ENCODE measurements around the gene CR1L. TPM values are rescaled to one million over a fixed set of nuclear protein-coding genes. Genes with fewer than 3 reads are reported as not detected.

The CR1L gene
- total RNA-seq, 1 donor from 2014 or later: not detected

DNA sequence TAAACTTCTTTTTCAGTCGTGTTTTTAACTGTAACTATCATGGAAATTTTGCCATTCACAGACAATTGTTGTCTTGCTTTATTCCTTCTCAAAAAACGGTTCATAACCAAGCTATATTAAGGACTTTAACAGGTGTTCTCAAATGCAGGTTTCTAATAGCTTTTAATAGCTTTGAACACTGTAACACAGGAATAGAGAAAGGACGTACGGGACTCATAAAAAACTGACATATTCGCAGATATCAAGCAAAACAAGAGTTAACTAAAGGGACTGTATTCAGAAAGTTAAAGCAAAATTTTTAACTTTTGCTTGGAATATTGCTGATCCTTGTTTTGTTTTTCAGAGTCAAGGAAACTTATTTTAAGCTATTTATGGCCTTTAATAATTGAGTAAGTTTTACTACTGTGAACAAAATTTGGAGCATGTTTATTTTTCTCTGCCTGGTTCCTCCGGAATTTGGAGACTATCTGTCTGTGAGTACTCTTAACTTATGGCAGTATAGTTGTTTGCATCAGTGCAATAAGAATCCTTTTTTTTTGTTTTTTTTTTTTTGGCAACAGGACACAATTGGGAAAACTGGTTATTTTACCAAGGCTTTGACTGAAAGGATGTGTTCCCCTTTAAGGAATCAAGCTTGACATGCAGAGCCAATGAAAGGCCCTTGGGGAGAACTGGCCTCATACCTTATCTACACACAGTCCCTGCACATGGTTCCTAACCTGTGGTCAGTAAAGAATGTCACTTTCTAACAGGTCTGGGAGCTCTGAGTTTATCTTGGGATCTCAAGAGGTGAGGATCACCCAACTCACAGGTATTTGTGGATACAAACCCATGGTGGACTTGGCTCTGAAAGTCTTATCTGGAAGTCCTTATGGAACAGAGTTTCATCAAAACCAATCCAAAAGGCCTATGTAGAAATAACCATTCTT, 101.2 kb downstream of the CR1L start:
- Mint-ChIP-seq H3K9me3 (peaks cover 4% of the 10 kb centered on the region), H3K27me3 (ENCODE audit: insufficient read depth, low read depth) (no peaks in the 10 kb centered on the region), H3K36me3 (peaks cover 2% of the 10 kb centered on the region), H3K27ac (no peak overlapping the region), H3K4me1 (peaks cover 23% of the 10 kb centered on the region), H3K4me3 (no peak overlapping the region)
- Histone ChIP-seq H3K79me2 (ENCODE audit: low read depth) (no peaks in the 10 kb centered on the region), H3K9ac (no peak overlapping the region), H3K4me1 (no peaks in the 10 kb centered on the region), H3K36me3 (no peaks in the 10 kb centered on the region), H3K4me2 (no peak overlapping the region), H2AFZ (replicated peaks) (no peak overlapping the region), H3K9me3 (ENCODE audit: low read depth) (no peaks in the 10 kb centered on the region), H3K27me3 (no peaks in the 10 kb centered on the region), H3K4me3 (no peak overlapping the region), H3K27ac (no peak overlapping the region), H4K20me1 (ENCODE audit: low read depth) (no peaks in the 10 kb centered on the region), H3F3A (ENCODE audit: low read depth) (no peaks in the 10 kb centered on the region)
- DNase-seq (ENCODE audit: low spot score): no peak
- TF ChIP-seq, protein P1, sequence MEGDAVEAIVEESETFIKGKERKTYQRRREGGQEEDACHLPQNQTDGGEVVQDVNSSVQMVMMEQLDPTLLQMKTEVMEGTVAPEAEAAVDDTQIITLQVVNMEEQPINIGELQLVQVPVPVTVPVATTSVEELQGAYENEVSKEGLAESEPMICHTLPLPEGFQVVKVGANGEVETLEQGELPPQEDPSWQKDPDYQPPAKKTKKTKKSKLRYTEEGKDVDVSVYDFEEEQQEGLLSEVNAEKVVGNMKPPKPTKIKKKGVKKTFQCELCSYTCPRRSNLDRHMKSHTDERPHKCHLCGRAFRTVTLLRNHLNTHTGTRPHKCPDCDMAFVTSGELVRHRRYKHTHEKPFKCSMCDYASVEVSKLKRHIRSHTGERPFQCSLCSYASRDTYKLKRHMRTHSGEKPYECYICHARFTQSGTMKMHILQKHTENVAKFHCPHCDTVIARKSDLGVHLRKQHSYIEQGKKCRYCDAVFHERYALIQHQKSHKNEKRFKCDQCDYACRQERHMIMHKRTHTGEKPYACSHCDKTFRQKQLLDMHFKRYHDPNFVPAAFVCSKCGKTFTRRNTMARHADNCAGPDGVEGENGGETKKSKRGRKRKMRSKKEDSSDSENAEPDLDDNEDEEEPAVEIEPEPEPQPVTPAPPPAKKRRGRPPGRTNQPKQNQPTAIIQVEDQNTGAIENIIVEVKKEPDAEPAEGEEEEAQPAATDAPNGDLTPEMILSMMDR (IDR thresholded peaks at IDR 0.05): no peak
- TF ChIP-seq EZH2phosphoT487 (IDR thresholded peaks at IDR 0.05) (no peak), EZH2 (IDR thresholded peaks at IDR 0.05) (no peak)

DNA sequence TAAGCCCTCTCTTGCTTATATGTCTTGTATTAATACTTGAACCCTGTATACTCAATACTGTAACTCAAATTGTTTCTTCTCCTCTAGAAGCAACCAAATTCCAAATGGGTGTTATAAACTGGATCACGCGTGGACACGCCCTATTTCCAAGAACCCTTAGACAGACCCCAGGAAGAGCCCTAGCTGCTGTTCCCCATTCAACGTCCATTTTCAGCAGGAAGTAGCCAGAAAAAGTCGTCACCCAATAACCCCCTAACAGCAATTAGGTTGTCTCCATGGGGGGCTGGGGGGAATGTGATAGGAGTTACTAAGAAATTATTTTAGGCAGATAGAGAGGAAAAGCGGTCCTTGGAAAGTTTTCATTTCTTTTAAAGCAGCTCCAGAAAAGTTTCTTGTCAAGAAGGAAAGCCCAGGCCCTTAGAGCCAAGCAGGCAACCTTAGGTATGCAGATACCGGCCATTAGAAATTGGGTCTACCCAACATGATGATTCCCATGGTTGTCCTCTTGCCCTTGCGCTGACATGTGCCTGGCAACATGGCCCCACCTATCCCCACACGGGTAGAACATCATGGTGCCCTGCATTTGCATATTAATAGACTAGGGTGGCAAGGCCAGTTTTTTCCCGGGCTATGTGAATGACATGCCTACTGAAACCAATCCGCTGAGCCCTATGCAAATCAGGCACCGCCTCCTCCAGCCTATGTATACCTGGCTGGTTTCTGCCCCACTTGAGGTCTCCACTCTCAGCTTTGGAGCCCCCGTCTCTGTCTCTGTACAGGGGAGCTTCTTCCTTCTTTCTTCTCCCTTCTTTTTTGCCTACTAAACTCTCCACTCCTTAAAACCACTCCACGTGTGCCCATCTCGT, 102.9 kb downstream of the CR1L start:
- H2AFZ ChIP-seq (replicated peaks): no peak overlapping the region
- peaks cover 2% of the 10 kb centered on the region for H3K27me3 Mint-ChIP-seq (ENCODE audit: insufficient read depth, low read depth)
- no peaks in the 10 kb centered on the region for H3K36me3 Mint-ChIP-seq
- H3K4me2 ChIP-seq: no peak overlapping the region
- H3K4me1 Mint-ChIP-seq: peaks cover 24% of the 10 kb centered on the region
- no peak overlapping the region for H3K4me3 Mint-ChIP-seq
- DNase-seq (ENCODE audit: low spot score): no peak
- no peak overlapping the region for H3K27ac ChIP-seq
- H3K9ac ChIP-seq: no peak overlapping the region
- H3K27me3 ChIP-seq: no peaks in the 10 kb centered on the region
- no peaks in the 10 kb centered on the region for H3K9me3 Mint-ChIP-seq
- no peaks in the 10 kb centered on the region for H3K9me3 ChIP-seq (ENCODE audit: low read depth)
- no peak overlapping the region for H3K27ac Mint-ChIP-seq
- peaks cover 5% of the 10 kb centered on the region for H3F3A ChIP-seq (ENCODE audit: low read depth)
- H3K79me2 ChIP-seq (ENCODE audit: low read depth): peaks cover 13% of the 10 kb centered on the region
- no peak for TF ChIP-seq EZH2phosphoT487 (IDR thresholded peaks at IDR 0.05)
- no peak for TF ChIP-seq EZH2 (IDR thresholded peaks at IDR 0.05)
- TF ChIP-seq, protein P1 (IDR thresholded peaks at IDR 0.05): no peak
- no peak overlapping the region for H3K4me3 ChIP-seq
- no peaks in the 10 kb centered on the region for H3K36me3 ChIP-seq
- H3K4me1 ChIP-seq: no peaks in the 10 kb centered on the region
- H4K20me1 ChIP-seq (ENCODE audit: low read depth): peaks cover 5% of the 10 kb centered on the region

GRCh38 chr1:207748737-207749528, 104.0 kb downstream of the CR1L start:
- Histone ChIP-seq H4K20me1 (ENCODE audit: low read depth) (peaks cover 16% of the 10 kb centered on the region), H3K4me3 (no peak overlapping the region), H2AFZ (replicated peaks) (no peak overlapping the region), H3K9ac (no peak overlapping the region), H3K27ac (no peak overlapping the region), H3K9me3 (ENCODE audit: low read depth) (no peaks in the 10 kb centered on the region), H3K79me2 (ENCODE audit: low read depth) (peaks cover 23% of the 10 kb centered on the region), H3K36me3 (no peaks in the 10 kb centered on the region), H3K4me1 (peaks cover 10% of the 10 kb centered on the region), H3K27me3 (no peaks in the 10 kb centered on the region), H3K4me2 (no peak overlapping the region), H3F3A (ENCODE audit: low read depth) (peaks cover 5% of the 10 kb centered on the region)
- H3K36me3 Mint-ChIP-seq: no peaks in the 10 kb centered on the region
- no peak for DNase-seq (ENCODE audit: low spot score)
- no peak overlapping the region for H3K27ac Mint-ChIP-seq
- peaks cover 2% of the 10 kb centered on the region for H3K27me3 Mint-ChIP-seq (ENCODE audit: insufficient read depth, low read depth)
- no peak overlapping the region for H3K4me3 Mint-ChIP-seq
- TF ChIP-seq EZH2 (IDR thresholded peaks at IDR 0.05) (no peak), EZH2phosphoT487 (IDR thresholded peaks at IDR 0.05) (no peak)
- TF ChIP-seq, protein P1 (IDR thresholded peaks at IDR 0.05): no peak
- peaks cover 33% of the 10 kb centered on the region for H3K4me1 Mint-ChIP-seq
- H3K9me3 Mint-ChIP-seq: no peaks in the 10 kb centered on the region
